HG02970 (cell line): Measurements from ENCODE around the gene CYP46A1.

ENCODE experiments used
- ATAC-seq: cut with Tn5 transposase; IDR thresholded peaks from one replicate; pipeline ENCODE4 v1.9.1; 2021; ENCODE audit warnings: mild to moderate bottlenecking, moderate library complexity, moderate number of reproducible peaks; ENCODE audit not compliant: unreplicated experiment, low FRiP score

CYP46A1 gene

DNA sequence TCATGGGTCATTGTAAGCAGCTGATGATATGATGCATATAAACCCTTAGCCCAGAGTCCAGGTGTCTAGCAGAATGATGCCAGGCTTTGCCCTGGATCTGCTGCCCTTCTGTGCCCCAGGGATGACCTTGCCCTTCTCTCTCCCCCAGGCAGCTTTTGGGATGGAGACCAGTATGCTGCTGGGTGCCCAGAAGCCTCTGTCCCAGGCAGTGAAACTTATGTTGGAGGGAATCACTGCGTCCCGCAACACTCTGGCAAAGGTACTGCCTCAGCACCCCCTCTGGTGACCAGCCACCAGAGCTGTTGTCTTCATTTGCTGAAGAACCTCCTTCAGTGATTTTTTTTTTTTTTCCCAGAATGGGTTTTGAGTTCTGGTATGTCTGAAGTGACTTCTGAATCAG, 23.3 kb downstream of the CYP46A1 start:
- no peak for ATAC-seq

GRCh38 chr14:99707921-99708320, 23.8 kb downstream of the CYP46A1 start:
- no peak for ATAC-seq

DNA sequence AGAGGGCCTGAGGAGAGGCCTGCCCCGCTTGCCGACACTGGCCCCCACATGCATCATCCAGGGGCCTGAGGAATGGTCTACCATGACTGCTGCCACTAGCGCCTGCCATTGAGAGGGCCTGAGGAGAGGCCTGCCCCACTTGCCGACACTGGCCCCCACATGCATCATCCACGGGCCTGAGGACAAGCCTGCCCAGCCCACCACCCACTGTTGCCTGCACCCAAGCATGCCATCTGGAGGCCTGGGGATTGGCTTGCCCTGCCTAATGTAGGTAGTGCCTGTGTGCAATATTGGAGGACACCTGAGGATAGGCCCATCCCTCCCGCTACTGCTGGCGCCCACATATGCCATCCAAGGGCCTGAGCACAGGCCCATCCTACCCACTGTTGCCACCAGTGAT, 24.4 kb downstream of the CYP46A1 start:
- ATAC-seq = no peak

- no peak for ATAC-seq
Observed at GRCh38 chr14:99713972-99714371, 29.9 kb downstream of the CYP46A1 start.

GRCh38 chr14:99715266-99716000, 31.3 kb downstream of the CYP46A1 start:
- no peak for ATAC-seq

GRCh38 chr14:99716091-99716849, 32.2 kb downstream of the CYP46A1 start:
- ATAC-seq = no peak

DNA sequence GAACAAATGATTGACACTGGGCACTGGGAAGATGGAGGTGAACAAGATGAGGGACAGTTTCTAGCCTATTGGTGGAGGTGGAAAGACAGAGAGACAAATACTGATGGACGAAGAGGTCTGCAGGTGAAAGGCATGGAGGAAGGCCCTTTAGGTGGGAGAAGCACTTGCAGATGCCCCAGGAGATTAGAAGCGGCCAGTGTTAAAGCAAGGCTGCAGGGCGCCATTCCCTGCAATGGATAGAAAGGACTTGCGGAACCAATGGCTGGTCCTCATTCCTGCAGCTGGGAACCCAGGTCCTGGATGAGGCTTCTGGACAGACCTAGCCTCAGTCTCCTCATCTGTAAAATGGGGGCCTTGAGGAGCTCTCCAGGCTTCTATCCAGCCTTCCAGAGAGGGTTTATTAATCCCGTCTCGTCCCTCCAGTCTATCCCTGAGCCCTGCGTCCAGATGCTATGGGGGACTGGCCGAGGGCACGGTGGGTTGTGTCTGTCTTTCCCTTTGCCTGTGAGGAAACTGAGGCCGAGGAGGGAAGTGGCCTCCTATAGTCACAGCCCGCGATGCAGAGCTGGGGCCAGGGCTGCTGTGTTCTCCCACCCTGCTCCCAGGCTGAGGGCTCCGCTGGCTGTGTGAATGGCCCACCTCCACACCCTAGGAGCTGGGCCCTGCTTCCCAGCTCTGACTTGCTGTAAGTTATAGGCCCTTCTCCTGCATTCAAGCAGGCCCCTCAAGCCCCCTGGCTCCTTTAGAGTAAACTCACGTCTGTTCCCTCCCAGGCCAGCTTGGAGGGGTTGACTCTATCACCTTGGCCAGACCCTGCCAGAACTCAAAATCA, 33.0 kb downstream of the CYP46A1 start:
- ATAC-seq = no peak

GRCh38 chr14:99717682-99718013, 33.5 kb downstream of the CYP46A1 start:
- no peak for ATAC-seq

GRCh38 chr14:99718031-99718810, 34.1 kb downstream of the CYP46A1 start:
- ATAC-seq = no peak

GRCh38 chr14:99718811-99719192, 34.7 kb downstream of the CYP46A1 start:
- ATAC-seq = no peak

- ATAC-seq = no peak
Observed at GRCh38 chr14:99720941-99721791, 37.1 kb downstream of the CYP46A1 start.

DNA sequence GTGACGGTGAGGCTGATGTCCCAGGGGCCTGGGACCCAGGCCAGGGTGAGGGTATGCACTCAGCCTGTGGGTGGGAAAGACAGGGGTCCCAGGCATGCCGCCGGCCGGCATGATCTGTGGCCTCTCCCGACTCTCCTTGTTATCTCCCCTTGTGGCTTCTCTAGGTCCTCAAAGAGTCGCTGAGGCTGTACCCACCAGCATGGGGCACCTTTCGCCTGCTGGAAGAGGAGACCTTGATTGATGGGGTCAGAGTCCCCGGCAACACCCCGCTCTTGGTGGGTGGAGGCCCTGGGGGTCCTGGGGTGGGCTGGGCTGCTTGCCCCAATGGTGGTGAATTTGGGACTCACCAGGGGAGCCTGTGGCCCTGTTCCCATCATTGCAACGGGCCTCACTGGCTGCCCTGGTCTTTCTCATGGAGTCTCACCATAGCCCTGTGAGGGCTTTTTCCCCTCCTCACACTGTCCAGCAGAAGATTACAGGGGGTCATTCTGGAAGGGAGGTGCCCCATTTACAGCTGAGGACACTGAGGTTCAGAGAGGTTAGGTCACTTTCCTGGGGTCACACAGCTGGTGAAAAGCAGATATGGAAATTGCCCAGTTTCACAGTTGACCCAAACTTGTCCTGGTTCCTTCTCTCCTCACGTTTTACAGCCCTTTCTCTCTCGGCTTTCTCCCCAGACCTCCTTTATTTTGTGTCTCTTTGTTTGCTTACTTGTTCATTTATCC, 37.9 kb downstream of the CYP46A1 start:
- ATAC-seq = no peak

- ATAC-seq = no peak
Observed at GRCh38 chr14:99722741-99723140, 38.6 kb downstream of the CYP46A1 start.

GRCh38 chr14:99724196-99724891, 40.2 kb downstream of the CYP46A1 start:
- no peak for ATAC-seq

DNA sequence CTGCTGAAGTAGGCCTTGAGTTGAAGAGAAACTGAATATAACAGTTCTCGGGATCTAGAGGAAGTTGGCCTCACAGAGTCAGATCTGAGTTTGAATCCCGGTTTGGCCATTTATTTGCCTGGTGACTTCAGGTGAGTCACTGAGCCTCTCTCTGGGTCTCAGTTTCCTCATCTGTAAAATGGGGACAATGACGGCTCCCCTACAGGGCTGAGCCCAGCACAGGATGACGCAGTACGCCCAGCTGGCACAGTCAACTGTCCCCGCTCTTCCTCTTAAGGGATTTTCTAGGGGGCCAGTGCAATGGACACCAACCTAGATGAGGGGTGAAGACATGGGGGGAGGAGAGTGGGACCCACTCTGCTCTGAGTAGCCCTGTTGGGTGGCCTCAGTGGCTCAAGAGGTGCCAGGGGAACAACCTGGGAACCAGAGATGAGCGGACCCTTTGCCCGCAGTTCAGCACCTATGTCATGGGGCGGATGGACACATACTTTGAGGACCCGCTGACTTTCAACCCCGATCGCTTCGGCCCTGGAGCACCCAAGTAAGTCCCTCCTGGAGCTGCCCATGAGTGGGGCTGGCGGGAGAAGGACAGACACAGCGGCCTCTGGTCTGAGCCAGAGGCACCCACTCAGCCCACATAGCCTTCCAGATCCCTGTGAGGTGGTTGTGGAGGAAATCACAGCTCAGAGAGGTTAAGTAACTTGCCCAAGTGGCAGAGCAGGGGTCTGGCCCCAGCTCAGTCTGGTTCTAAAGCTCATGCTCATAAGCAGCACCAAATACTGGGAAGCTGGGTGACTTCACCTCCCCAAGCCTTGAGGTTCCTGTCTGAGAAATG, 41.1 kb downstream of the CYP46A1 start:
- no peak for ATAC-seq

DNA sequence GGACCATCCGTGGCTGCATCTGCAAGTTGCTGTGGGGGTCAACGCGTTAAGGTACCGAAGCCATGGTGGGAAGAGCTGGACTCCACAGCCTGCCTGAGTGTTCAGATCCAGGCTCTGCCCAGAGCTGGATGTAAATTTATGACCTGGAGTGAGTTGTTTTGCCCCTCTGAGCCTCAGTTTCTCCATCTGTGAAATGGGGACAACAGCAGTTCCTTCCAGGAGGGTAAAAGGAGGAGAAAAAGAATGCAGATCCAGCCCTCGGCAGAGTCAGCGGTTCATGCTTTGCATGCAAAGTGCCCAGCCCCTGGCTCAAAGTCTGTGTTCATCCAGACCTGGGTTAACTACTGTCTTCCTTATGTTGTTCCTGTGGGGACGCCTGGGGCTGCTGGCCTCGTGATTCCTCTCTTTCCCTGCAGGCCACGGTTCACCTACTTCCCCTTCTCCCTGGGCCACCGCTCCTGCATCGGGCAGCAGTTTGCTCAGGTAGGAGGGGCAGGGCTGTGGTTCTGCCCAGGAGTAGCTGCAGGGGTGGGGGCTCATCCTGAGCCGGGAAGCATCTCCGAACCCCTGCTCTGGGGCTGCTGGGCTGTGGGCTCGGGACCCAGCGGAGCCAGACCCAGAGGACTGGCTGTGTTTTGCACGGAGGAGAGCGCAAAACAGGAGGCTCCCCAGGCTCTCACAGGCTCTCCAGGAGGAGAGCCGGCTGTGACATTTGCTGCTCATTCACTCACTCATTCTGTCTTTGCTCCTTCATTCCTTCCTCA, 41.9 kb downstream of the CYP46A1 start:
- ATAC-seq = no peak
